ENCODE data around the gene TIE1.
"Not testable (repeated sequence)": the region's sequence is repeated elsewhere in the genome, so short reads cannot be mapped to it uniquely, and the experiment has no call there.

The TIE1 gene

DNA sequence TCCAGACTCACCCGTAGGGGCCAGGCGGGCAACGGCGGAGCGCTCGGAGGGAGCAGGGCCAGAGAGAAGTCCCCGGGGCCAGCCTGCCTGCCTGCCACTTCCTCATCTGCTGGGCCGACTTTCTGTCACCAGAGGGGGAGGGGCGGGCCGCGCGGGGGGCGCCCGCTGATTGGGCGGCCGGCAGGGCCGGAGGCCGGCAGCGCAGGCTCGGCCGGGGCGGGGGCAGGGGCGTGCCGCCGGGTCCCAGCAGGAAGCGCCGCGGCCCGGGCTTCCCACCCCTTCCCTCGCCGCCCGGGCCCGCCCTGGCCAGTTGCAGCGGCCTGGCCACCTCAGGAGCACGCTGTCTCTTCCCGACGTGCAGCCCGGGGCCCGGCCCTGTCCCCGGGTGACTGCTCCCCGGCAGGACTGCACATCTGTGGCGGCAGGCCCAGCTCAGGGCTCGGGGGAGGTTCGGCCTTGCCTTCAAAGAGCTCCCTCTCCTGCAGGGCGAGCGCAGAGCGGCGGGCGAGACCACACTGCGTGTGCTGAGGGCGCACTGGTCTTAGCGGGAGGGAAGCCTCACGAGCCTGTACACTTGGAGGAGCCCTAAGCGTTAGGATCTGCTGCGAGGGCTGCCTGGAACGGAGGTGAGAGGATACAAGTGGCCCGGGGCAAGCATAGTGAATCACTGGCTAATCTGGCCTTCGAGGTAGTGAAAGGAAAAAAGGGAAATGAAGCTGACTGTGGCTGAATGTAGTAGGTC lies 67.3 kb downstream of the TIE1 start, which contains the start of gene ELOVL1:
Gene ELOVL1 (minus strand): TSS at position 108 of the 742 bp plus-strand sequence. CDS start 2,402 bp downstream, outside the sequence.
- peak; percentile 98 for DNase-seq (ENCODE audit: low spot score)
- in situ Hi-C loops (cut with MboI; ENCODE audit: low sequenced_read_pairs, unreplicated experiment), result loop anchor here (25.0 kb wide), 1 partner anchor 131 kb away; no protein-coding TSS in a partner anchor
- TF ChIP-seq, protein P1, sequence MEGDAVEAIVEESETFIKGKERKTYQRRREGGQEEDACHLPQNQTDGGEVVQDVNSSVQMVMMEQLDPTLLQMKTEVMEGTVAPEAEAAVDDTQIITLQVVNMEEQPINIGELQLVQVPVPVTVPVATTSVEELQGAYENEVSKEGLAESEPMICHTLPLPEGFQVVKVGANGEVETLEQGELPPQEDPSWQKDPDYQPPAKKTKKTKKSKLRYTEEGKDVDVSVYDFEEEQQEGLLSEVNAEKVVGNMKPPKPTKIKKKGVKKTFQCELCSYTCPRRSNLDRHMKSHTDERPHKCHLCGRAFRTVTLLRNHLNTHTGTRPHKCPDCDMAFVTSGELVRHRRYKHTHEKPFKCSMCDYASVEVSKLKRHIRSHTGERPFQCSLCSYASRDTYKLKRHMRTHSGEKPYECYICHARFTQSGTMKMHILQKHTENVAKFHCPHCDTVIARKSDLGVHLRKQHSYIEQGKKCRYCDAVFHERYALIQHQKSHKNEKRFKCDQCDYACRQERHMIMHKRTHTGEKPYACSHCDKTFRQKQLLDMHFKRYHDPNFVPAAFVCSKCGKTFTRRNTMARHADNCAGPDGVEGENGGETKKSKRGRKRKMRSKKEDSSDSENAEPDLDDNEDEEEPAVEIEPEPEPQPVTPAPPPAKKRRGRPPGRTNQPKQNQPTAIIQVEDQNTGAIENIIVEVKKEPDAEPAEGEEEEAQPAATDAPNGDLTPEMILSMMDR (IDR thresholded peaks at IDR 0.05; ENCODE audit: borderline replicate concordance, control extremely low read depth, extremely low read depth, insufficient read depth, missing control alignments), result peak; percentile 41

DNA sequence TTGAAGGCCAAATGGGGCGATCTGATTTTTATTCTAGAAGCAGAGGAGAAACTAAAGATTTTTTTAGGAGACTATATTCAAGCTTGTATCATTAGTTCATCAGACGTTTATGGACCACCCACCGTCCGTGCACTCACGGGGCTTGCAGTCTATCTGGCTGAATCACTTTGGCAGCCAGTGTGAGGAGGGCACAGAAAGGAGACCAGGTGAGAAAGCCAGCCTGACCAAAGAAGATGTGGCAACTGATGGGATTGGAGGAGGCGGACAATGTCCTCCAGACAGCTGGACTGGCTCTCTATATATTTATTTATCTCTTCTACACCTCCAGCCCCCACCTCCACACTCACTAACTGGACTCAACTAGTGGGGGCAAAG lies 67.9 kb downstream of the TIE1 start:
- in situ Hi-C loops (cut with MboI; ENCODE audit: low sequenced_read_pairs, unreplicated experiment), result loop anchor here (25.0 kb wide), 1 partner anchor 131 kb away; no protein-coding TSS in a partner anchor
- TF ChIP-seq, protein P1 (IDR thresholded peaks at IDR 0.05; ENCODE audit: borderline replicate concordance, control extremely low read depth, extremely low read depth, insufficient read depth, missing control alignments), result no peak

DNA sequence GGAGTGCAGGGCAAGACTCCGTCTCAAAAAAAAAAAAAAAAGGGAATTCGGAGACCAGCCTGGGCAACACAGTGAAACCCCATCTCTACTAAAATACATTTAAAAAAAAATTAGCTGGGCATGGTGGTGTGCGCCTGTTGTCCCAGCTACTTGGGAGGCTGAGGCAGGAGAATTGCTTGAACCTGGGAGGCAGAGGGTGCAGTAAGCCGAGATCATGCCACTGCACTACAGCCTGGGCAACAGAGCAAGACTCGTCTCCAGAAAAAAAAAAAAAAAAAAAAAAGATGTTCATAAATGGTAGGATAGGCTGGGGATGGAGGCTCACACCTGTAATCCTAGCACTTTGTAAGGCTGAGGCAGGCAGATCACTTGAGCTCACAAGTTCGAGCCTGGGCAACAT lies 69.0 kb downstream of the TIE1 start:
- not testable (repeated sequence) for DNase-seq (ENCODE audit: low spot score)
- in situ Hi-C loops (cut with MboI; ENCODE audit: low sequenced_read_pairs, unreplicated experiment), result loop anchor here (25.0 kb wide), 1 partner anchor 132 kb away; no protein-coding TSS in a partner anchor

More for the DNA sequence above, 67.9 kb downstream of the TIE1 start:
- no peak for DNase-seq (ENCODE audit: low spot score)

DNA sequence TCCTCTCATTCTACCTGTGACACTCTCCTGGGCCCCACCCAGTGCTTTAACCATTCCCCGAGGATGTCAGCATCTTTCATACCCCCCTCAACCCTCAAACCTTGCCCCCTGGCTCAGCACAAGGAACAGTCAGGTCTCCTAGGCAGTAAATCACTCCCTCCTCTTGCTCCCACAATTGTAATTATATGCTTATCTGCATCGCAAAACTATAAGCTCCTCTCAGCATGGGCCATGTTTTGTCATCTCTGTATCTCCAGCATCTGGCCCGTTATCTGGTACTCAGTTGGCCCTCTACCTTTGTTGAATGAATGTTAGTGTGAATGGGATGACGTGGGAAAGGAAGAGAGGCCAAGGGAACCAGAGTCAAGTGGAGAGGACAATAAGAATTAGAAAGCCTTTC lies 69.8 kb downstream of the TIE1 start:
- DNase-seq (ENCODE audit: low spot score), result no peak
- in situ Hi-C loops (cut with MboI; ENCODE audit: low sequenced_read_pairs, unreplicated experiment), result loop anchor here (25.0 kb wide), 1 partner anchor 133 kb away; no protein-coding TSS in a partner anchor
- TF ChIP-seq, protein P1 (IDR thresholded peaks at IDR 0.05; ENCODE audit: borderline replicate concordance, control extremely low read depth, extremely low read depth, insufficient read depth, missing control alignments), result no peak

DNA sequence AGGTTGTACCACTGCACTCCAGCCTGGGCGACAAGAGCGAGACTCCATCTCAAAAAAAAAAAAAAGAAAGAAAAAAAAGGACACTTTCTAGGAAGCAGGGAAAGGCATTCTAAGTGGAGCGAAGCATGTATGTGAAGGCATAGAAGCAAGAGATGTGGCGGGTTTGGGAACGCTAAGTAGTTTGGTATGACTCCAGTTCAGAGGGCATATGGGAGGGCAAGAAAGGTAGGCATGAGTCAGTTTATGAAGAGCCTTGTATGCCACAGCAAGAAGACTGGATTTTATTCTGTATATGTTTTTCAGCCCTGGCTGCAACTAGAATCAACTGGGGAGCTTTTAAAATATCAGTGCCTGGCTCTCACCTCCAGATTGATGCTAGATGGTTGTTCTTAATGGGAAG lies 71.4 kb downstream of the TIE1 start:
- no peak for DNase-seq (ENCODE audit: low spot score)
- TF ChIP-seq, protein P1 (IDR thresholded peaks at IDR 0.05; ENCODE audit: borderline replicate concordance, control extremely low read depth, extremely low read depth, insufficient read depth, missing control alignments), result no peak
- in situ Hi-C loops (cut with MboI; ENCODE audit: low sequenced_read_pairs, unreplicated experiment), result loop anchor here (25.0 kb wide), 1 partner anchor 135 kb away; no protein-coding TSS in a partner anchor

All from GM13976 (cell line).